NCI-H187 treated with DMSO at 0.1 percent for 48 hours (cell line): ENCODE results near the gene SPOCK1.
"Not testable (repeated sequence)": the region's sequence is repeated elsewhere in the genome, so short reads cannot be mapped to it uniquely, and the experiment has no call there.

Experiments
- DNase-seq: peaks from one replicate; lab custom pipeline; 2025; lab: John Stamatoyannopoulos, UW

Gene SPOCK1

GRCh38 chr5:137263371-137264005 lies 235.6 kb downstream of the SPOCK1 start:
- DNase-seq = no peak

- DNase-seq = no peak
Measured at GRCh38 chr5:137262818-137263217, 236.3 kb downstream of the SPOCK1 start.

- DNase-seq = no peak
Measured at GRCh38 chr5:137260820-137261695, 238.1 kb downstream of the SPOCK1 start.

- not testable (repeated sequence) for DNase-seq
Measured at GRCh38 chr5:137259115-137259514, 240.0 kb downstream of the SPOCK1 start.

GRCh38 chr5:137254119-137255090 lies 244.7 kb downstream of the SPOCK1 start:
- no peak for DNase-seq

- DNase-seq = no peak
Measured at GRCh38 chr5:137252512-137252911, 246.6 kb downstream of the SPOCK1 start.

GRCh38 chr5:137250421-137250820 lies 248.7 kb downstream of the SPOCK1 start:
- no peak for DNase-seq

- no peak for DNase-seq
Measured at GRCh38 chr5:137248527-137248926, 250.6 kb downstream of the SPOCK1 start.

GRCh38 chr5:137245438-137245837 lies 253.7 kb downstream of the SPOCK1 start:
- no peak for DNase-seq

- no peak for DNase-seq
Measured at GRCh38 chr5:137240285-137240684, 258.8 kb downstream of the SPOCK1 start.

- DNase-seq = no peak
Measured at GRCh38 chr5:137236849-137237507, 262.1 kb downstream of the SPOCK1 start.

- no peak for DNase-seq
Measured at GRCh38 chr5:137236252-137236651, 262.9 kb downstream of the SPOCK1 start.

- DNase-seq = no peak
Measured at GRCh38 chr5:137234973-137235943, 263.9 kb downstream of the SPOCK1 start.

GRCh38 chr5:137233726-137234125 lies 265.4 kb downstream of the SPOCK1 start:
- no peak for DNase-seq

- not testable (repeated sequence) for DNase-seq
Measured at GRCh38 chr5:137233304-137233703, 265.8 kb downstream of the SPOCK1 start.

GRCh38 chr5:137231540-137231939 lies 267.6 kb downstream of the SPOCK1 start:
- DNase-seq = no peak

GRCh38 chr5:137228816-137229215 lies 270.3 kb downstream of the SPOCK1 start:
- no peak for DNase-seq

GRCh38 chr5:137226081-137226480 lies 273.0 kb downstream of the SPOCK1 start:
- no peak for DNase-seq

- DNase-seq = no peak
Measured at GRCh38 chr5:137223324-137224295, 275.5 kb downstream of the SPOCK1 start.
